GM12873 (cell line): ENCODE data around the gene RNASE13.

Source experiments
- TF ChIP-seq, protein P1 (sequence below): IDR thresholded peaks from 2 replicates; pipeline ENCODE4 v1.5.1; 2012; ENCODE audit warnings: low read depth, mild to moderate bottlenecking, moderate library complexity, low read length, control low read depth; ENCODE audit not compliant: insufficient read depth; ENCODE audit errors: missing control alignments

RNASE13 gene

GRCh38 chr14:20989471-20989786 lies 45.2 kb downstream of the RNASE13 start:
- TF ChIP-seq, protein P1, sequence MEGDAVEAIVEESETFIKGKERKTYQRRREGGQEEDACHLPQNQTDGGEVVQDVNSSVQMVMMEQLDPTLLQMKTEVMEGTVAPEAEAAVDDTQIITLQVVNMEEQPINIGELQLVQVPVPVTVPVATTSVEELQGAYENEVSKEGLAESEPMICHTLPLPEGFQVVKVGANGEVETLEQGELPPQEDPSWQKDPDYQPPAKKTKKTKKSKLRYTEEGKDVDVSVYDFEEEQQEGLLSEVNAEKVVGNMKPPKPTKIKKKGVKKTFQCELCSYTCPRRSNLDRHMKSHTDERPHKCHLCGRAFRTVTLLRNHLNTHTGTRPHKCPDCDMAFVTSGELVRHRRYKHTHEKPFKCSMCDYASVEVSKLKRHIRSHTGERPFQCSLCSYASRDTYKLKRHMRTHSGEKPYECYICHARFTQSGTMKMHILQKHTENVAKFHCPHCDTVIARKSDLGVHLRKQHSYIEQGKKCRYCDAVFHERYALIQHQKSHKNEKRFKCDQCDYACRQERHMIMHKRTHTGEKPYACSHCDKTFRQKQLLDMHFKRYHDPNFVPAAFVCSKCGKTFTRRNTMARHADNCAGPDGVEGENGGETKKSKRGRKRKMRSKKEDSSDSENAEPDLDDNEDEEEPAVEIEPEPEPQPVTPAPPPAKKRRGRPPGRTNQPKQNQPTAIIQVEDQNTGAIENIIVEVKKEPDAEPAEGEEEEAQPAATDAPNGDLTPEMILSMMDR, result no peak

DNA sequence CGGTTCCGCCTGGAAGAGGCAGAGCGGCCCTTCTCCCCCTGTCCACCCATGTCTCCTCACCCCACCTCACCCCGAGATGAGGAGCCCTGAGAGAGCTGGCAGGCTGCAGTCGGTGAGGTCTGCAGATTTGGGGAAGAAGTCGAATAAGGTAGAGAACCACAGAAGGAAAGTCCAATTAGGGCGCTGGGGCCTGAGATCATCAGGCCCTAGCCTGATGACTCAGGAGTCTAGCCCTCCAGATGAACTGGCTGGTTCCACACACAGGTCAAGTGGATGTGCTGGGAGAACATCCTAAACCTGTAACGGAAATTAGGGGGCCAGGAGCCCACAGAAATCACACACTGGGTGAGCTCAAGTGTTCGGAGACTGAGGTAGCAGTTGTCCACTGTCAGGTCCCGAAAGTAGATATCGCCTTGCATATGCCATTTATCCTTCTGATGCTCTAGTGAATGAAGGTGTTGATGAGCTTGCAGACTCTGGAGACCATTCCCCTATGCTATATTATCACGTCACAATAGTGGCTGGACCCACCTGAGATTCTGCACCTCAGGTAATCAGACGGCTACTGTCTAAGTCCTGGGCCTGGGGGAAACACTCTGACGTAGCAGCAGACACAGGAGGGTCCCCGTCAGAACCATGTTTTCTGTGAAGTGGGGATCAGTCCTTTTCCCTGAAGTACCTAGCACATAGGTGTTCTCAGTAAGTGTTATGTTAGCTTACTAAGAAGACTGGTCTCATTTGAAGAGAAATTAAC lies 45.7 kb downstream of the RNASE13 start:
- TF ChIP-seq, protein P1, result no peak

DNA sequence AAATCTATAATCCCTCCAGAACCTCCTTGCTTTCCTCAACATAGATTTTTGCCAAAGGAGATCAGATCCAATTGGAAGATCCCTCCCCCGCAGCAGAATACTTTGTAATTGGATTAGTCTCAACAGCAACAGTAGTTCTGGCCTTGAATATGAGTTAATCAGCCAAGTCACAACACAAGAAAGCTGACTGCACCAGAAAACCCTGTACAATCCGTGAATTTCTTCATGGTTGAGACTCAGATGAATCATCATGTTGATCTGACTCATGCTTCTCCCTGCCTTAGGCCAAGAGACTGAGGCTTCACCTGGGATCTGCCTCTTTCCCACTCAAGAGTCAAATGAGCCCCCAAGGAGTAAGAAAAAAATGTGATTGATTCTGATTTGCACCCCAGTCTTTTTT lies 47.8 kb downstream of the RNASE13 start:
- TF ChIP-seq, protein P1, result no peak
